ENCODE data around the gene GAS1. TPM values are rescaled to one million over a fixed set of nuclear protein-coding genes. Genes with fewer than 3 reads are reported as not detected.

GAS1 gene
- total and polyA plus RNA-seq, 2 of the 8 experiments (the other 6 are each of a cell fraction or from before 2014, with no cell fraction given) = 2.8 to 5.7 TPM

DNA sequence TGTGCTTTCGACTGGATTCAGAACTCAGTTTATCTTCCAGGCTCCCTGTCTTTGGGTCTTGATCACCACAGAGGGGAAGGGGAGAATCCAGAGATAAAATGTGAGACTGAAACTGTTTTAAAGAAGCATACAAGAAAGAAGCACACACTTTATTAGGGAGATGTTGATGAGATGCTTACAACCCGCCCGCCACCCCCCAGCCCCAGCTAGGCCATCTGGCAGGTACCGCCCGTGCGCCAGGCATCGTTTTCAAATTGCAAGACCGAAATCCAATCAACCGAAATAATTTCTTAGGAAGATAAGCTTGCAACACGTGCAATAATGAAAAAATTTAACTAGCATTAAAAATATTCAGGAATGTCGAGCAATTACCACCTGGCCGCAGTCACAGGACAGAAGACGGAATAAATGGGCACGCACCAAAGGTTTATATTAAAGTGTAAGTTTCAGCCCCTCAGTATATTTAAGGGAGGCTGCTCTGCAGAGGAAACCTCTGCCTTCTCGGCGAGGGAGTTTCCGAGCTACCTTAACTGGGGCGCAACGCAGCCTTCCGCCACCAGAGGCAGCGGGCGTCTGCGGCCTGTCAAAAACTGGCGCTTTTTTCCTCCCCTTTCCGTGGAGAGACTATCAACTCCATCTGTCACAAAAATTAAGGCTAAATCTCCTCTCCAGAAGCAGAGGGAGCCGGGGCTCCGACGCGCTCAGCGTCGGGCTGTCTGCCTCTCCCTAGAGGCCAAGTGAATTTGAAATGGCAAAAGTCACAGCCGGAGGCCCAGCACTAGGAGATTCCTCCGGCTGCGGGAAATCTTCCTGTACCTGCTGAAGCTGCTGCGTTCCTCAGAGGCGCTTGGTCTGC lies 996 bp upstream of the GAS1 start (continued):
- TF ChIP-seq, protein P1, sequence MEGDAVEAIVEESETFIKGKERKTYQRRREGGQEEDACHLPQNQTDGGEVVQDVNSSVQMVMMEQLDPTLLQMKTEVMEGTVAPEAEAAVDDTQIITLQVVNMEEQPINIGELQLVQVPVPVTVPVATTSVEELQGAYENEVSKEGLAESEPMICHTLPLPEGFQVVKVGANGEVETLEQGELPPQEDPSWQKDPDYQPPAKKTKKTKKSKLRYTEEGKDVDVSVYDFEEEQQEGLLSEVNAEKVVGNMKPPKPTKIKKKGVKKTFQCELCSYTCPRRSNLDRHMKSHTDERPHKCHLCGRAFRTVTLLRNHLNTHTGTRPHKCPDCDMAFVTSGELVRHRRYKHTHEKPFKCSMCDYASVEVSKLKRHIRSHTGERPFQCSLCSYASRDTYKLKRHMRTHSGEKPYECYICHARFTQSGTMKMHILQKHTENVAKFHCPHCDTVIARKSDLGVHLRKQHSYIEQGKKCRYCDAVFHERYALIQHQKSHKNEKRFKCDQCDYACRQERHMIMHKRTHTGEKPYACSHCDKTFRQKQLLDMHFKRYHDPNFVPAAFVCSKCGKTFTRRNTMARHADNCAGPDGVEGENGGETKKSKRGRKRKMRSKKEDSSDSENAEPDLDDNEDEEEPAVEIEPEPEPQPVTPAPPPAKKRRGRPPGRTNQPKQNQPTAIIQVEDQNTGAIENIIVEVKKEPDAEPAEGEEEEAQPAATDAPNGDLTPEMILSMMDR (IDR thresholded peaks at IDR 0.05; ENCODE audit: control extremely low read depth in 1 of 3, insufficient read depth in 1 of 3, low read depth in 1 of 3, low read length in 3 of 3) = peak; percentile 68 to 80 (median 79)
- no peak for TF ChIP-seq BACH1 (IDR thresholded peaks at IDR 0.05; ENCODE audit: low read length)
- no peak for TF ChIP-seq SRF (IDR thresholded peaks at IDR 0.05; ENCODE audit: low read depth, low read length)
- no peak for TF ChIP-seq CTBP2 (IDR thresholded peaks at IDR 0.05; ENCODE audit: borderline replicate concordance, insufficient read depth, insufficient read length, low read length)
- TF ChIP-seq SAP30 (IDR thresholded peaks at IDR 0.05; ENCODE audit: insufficient read depth, insufficient replicate concordance, low read length) = peak; percentile 69
- no peak for TF ChIP-seq JUN (IDR thresholded peaks at IDR 0.05; ENCODE audit: low read depth, low read length)
- TF ChIP-seq PHF8 (conservative IDR thresholded peaks at IDR 0.05; ENCODE audit: low read depth, low read length) = no peak
- no peak for TF ChIP-seq MAFK (IDR thresholded peaks at IDR 0.05; ENCODE audit: low read depth, low read length)
- TF ChIP-seq YY1 (IDR thresholded peaks at IDR 0.05; ENCODE audit: low read depth, low read length) = no peak
- no peak for TF ChIP-seq NRF1 (IDR thresholded peaks at IDR 0.05; ENCODE audit: low read depth, low read length)
